K562 (cell line): ENCODE results near the gene CARD8. TPM values are rescaled to one million over a fixed set of nuclear protein-coding genes. Genes with fewer than 3 reads are reported as not detected.

Experiments used
- CSDE1 ChIP-seq, 2 experiments: fragments of 450-650 bp; IDR thresholded peaks; 2 replicates each; pipeline ENCODE4 v1.6.1; 2016; ENCODE audit warnings: mild to moderate bottlenecking in 1 of 2
- DIDO1 ChIP-seq: fragments of 450-650 bp; IDR thresholded peaks from 2 replicates; pipeline ENCODE4 v1.6.1; 2016; ENCODE audit warnings: low read depth, missing biosample characterization, missing genetic modification characterization
- DLX4 ChIP-seq: fragments of 250-450 bp; sonication (Bioruptor Pico); IDR thresholded peaks from 2 replicates; pipeline ENCODE4 v1.6.1; 2021; ENCODE audit warnings: mild to moderate bottlenecking
- ESRRA ChIP-seq: fragments of 450-650 bp; IDR thresholded peaks from 2 replicates; pipeline ENCODE4 v1.6.1; 2014; ENCODE audit warnings: low read depth, mild to moderate bottlenecking, moderate library complexity, borderline replicate concordance
- HMBOX1 ChIP-seq: sonication (generic); IDR thresholded peaks from 2 replicates; pipeline ENCODE4 v1.6.1; 2016
- HNRNPH1 ChIP-seq: fragments of 200-400 bp; formaldehyde crosslinking; optimal IDR thresholded peaks from 2 replicates; pipeline ENCODE3; 2017; ENCODE audit warnings: low read depth, mild to moderate bottlenecking, low read length, moderate library complexity
- MEIS2 ChIP-seq: fragments of 450-650 bp; IDR thresholded peaks from 2 replicates; pipeline ENCODE4 v1.6.1; 2014; ENCODE audit warnings: mild to moderate bottlenecking; ENCODE audit not compliant: partially characterized antibody
- NCOA6 ChIP-seq: fragments of 450-650 bp; IDR thresholded peaks from 2 replicates; pipeline ENCODE4 v1.6.1; 2017; ENCODE audit warnings: mild to moderate bottlenecking
- NFATC3 ChIP-seq: fragments of 450-650 bp; IDR thresholded peaks from 2 replicates; pipeline ENCODE4 v1.6.1; 2017; ENCODE audit warnings: mild to moderate bottlenecking
- OTX1 ChIP-seq: fragments of 450-650 bp; formaldehyde crosslinking; IDR thresholded peaks from 2 replicates; pipeline ENCODE4 v1.4.0; 2022; ENCODE audit warnings: mild to moderate bottlenecking
- PHB2 ChIP-seq: fragments of 450-650 bp; IDR thresholded peaks from 2 replicates; pipeline ENCODE4 v1.6.1; 2017; ENCODE audit warnings: low read depth
- PHF8 ChIP-seq: fragments of 200-600 bp; sonication (generic); IDR thresholded peaks from 2 replicates; pipeline ENCODE4 v1.6.1; 2012; ENCODE audit warnings: mixed run types, mild to moderate bottlenecking, inconsistent platforms, low read length, moderate library complexity, borderline replicate concordance
- POLR2G ChIP-seq: fragments of 200-400 bp; formaldehyde crosslinking; IDR thresholded peaks from 2 replicates; pipeline ENCODE4 v1.6.1; 2017; ENCODE audit warnings: low read depth, mild to moderate bottlenecking, antibody characterized with exemption, low read length, moderate library complexity
- PTBP1 ChIP-seq: fragments of 200-400 bp; formaldehyde crosslinking; IDR thresholded peaks from 2 replicates; pipeline ENCODE4 v1.6.1; 2017; ENCODE audit warnings: low read depth, low read length
- RFX7 ChIP-seq: fragments of 250-450 bp; sonication (Bioruptor Pico); IDR thresholded peaks from 2 replicates; pipeline ENCODE4 v1.5.1; 2021; ENCODE audit warnings: mild to moderate bottlenecking
- SMAD2 ChIP-seq: fragments of 150-350 bp; IDR thresholded peaks from 2 replicates; pipeline ENCODE4 v1.6.1; 2014; ENCODE audit warnings: low read depth, mild to moderate bottlenecking, low read length
- SMARCA4 ChIP-seq: fragments of 450-650 bp; IDR thresholded peaks from 2 replicates; pipeline ENCODE4 v1.6.1; 2016
- TARDBP ChIP-seq: fragments of 450-650 bp; IDR thresholded peaks from 2 replicates; pipeline ENCODE4 v1.6.1; 2016
- USF1 ChIP-seq: sonication (generic); formaldehyde crosslinking; IDR thresholded peaks from 2 replicates; pipeline ENCODE4 v1.9.0; 2022; ENCODE audit warnings: mild to moderate bottlenecking, missing genetic modification reagents
- YBX1 ChIP-seq: fragments of 450-650 bp; IDR thresholded peaks from 2 replicates; pipeline ENCODE4 v1.7.1; 2016; ENCODE audit warnings: mild to moderate bottlenecking
- ZBTB17 ChIP-seq: fragments of 450-650 bp; formaldehyde crosslinking; IDR thresholded peaks from 2 replicates; pipeline ENCODE4 v1.4.0; 2020; ENCODE audit warnings: mild to moderate bottlenecking
- ZFP1 ChIP-seq: fragments of 450-650 bp; formaldehyde crosslinking; IDR thresholded peaks from 2 replicates; pipeline ENCODE4 v1.4.0; 2020; ENCODE audit warnings: mild to moderate bottlenecking, mixed read lengths
- ZFPM2 ChIP-seq: fragments of 250-450 bp; sonication (Bioruptor Pico); IDR thresholded peaks from 2 replicates; pipeline ENCODE4 v1.5.1; 2022; ENCODE audit warnings: mild to moderate bottlenecking
- ZNF184 ChIP-seq: sonication (generic); formaldehyde crosslinking; IDR thresholded peaks from 2 replicates; pipeline ENCODE4 v1.5.0; 2020; ENCODE audit warnings: missing genetic modification reagents
- ZNF274 ChIP-seq: IDR thresholded peaks from 2 replicates; pipeline ENCODE4 v1.6.1; 2011; ENCODE audit warnings: low read depth, mild to moderate bottlenecking, low read length, moderate library complexity, borderline replicate concordance
- ZNF311 ChIP-seq: fragments of 250-450 bp; sonication (Bioruptor Pico); IDR thresholded peaks from 2 replicates; pipeline ENCODE4 v1.4.0; 2020; ENCODE audit warnings: mild to moderate bottlenecking, moderate library complexity
- ZNF395 ChIP-seq: fragments of 200-800 bp; sonication (Bioruptor generic); IDR thresholded peaks from 2 replicates; pipeline ENCODE4 v1.6.1; 2017; ENCODE audit warnings: missing genetic modification characterization, missing compliant biosample characterization
- ZNF507 ChIP-seq: conservative IDR thresholded peaks from 2 replicates; pipeline ENCODE4 v1.6.1; 2017; ENCODE audit warnings: missing genetic modification characterization, missing compliant biosample characterization
- ZNF696 ChIP-seq: fragments of 250-450 bp; sonication (Bioruptor Pico); conservative IDR thresholded peaks from 2 replicates; pipeline ENCODE4 v1.4.0; 2020; ENCODE audit warnings: mild to moderate bottlenecking, moderate library complexity
- polyA plus RNA-seq, 8 experiments: library from polyadenylated mRNA; depleted of rRNA in 4 of 8; stranded (reverse) in 5 of 8; unstranded in 3 of 8; fragments of >200 nt; fragmentation: Nextera tagmentation in 2 of 8; fragmentation: Illumina TruSeq in 1 of 8; extraction: Ambion mirVana in 2 of 8; extraction: Trizol in 1 of 8; gene quantifications; 2 replicates each; pipeline versions ENCODE4 v1.2.1 to v1.2.3, GENCODE V29; 2011 to 2014; ENCODE audit warnings: inconsistent platforms in 1 of 8, missing spikeins in 1 of 8
- total RNA-seq, 7 experiments: library from RNA; depleted of rRNA in 6 of 7; stranded (reverse); fragments of >200 nt in 6 of 7; fragmentation: Illumina TruSeq in 2 of 7; extraction: Trizol in 2 of 7; gene quantifications; 2 replicates each; pipeline versions ENCODE4 v1.2.1 to v1.2.3, GENCODE V29; 2011 to 2021; ENCODE audit warnings: low replicate concordance in 1 of 7

CARD8 gene
- total and polyA plus RNA-seq, 9 of the 15 experiments (the other 6 are each of a cell fraction or from before 2014, with no cell fraction given), result 11.5 to 26.4 (median 20.8) TPM

- TF ChIP-seq ZFP1 (CRISPR knock-in tag), result no peak
- TF ChIP-seq OTX1, result peak; percentile 5; the same call in 1 of the 2 replicates
- peak; percentile 74; the same call in 1 of the 2 replicates for TF ChIP-seq ZNF395 (CRISPR knock-in tag)
- peak; percentile 80 for TF ChIP-seq NCOA6
- TF ChIP-seq ZBTB17 (CRISPR knock-in tag), result peak; percentile 64; the same call in 1 of the 2 replicates
- no peak for TF ChIP-seq PHB2
- no peak for TF ChIP-seq ZNF184 (CRISPR knock-in tag)
- no peak for TF ChIP-seq MEIS2
- TF ChIP-seq ZNF507, result no peak
- no peak for TF ChIP-seq YBX1
- TF ChIP-seq ZNF274, result no peak
- no peak for TF ChIP-seq SMARCA4
- TF ChIP-seq HNRNPH1, result no peak
- no peak for TF ChIP-seq NFATC3
- no peak for TF ChIP-seq ZFPM2 (CRISPR knock-in tag)
- TF ChIP-seq HMBOX1, result no peak
- peak; percentile 92 for TF ChIP-seq POLR2G
- no peak; the same call in 1 of the 2 replicates for TF ChIP-seq ESRRA
- TF ChIP-seq PHF8, result peak; percentile 84; the same call in 1 of the 2 replicates
- no peak for TF ChIP-seq SMAD2
- peak; percentile 55; the same call in 1 of the 2 replicates for TF ChIP-seq USF1
- no peak for TF ChIP-seq ZNF696 (CRISPR knock-in tag)
- no peak for TF ChIP-seq TARDBP
- TF ChIP-seq PTBP1, result no peak
- peak; percentile 67; the same call in 1 of the 2 replicates for TF ChIP-seq DIDO1
- no peak for TF ChIP-seq RFX7 (CRISPR knock-in tag)
- TF ChIP-seq CSDE1 (IDR thresholded peaks at IDR 0.05), result no peak
- TF ChIP-seq ZNF311 (CRISPR knock-in tag), result no peak
- no peak for TF ChIP-seq DLX4 (CRISPR knock-in tag)
Measured at GRCh38 chr19:48169939-48170803, 85.5 kb downstream of the CARD8 start, which contains the start of the genes LIG1 and ZSWIM9 (continued).
